ENCODE results near the gene SMYD4. TPM values are rescaled to one million over a fixed set of nuclear protein-coding genes. Genes with fewer than 3 reads are reported as not detected.
"Not testable (repeated sequence)": the region's sequence is repeated elsewhere in the genome, so short reads cannot be mapped to it uniquely, and the experiment has no call there.

The SMYD4 gene
- total RNA-seq, 2 donors from 2014 or later = 13.6 to 14.7 TPM

- WGBS = 65% methylated on average over 12 of the region's 12 CpGs
- Histone ChIP-seq H3K27ac (peak overlapping the region; percentile 59 to 73), H3K36me3 (peaks cover 0 to 11% of the 10 kb centered on the region in 2 donors)
- H3K27me3 ChIP-seq (replicated peaks; ENCODE audit: insufficient read depth); H3K4me1 ChIP-seq (replicated peaks); H3K9me3 ChIP-seq; H3K4me3 ChIP-seq; intact Hi-C loops (cut with DNase I); DNase-seq (ENCODE audit: low spot score): not testable (repeated sequence)
- peak; percentile 6 for TF ChIP-seq POLR2AphosphoS5 (IDR thresholded peaks at IDR 0.05)
These were observed 56.6 kb downstream of the SMYD4 start for GRCh38 chr17:1773000-1773695.

GRCh38 chr17:1769822-1770477 is 59.8 kb downstream of the SMYD4 start:
- Histone ChIP-seq H3K4me3 (no peak overlapping the region), H3K9me3 (no peaks in the 10 kb centered on the region), H3K36me3 (no peaks in the 10 kb centered on the region), H3K27me3 (replicated peaks; ENCODE audit: insufficient read depth) (no peaks in the 10 kb centered on the region), H3K27ac (peak overlapping the region; percentile 66 to 73), H3K4me1 (replicated peaks) (no peaks in the 10 kb centered on the region)
- TF ChIP-seq POLR2AphosphoS5 (IDR thresholded peaks at IDR 0.05) (peak; percentile 88), POLR2A (IDR thresholded peaks at IDR 0.05) (no peak)
- peak; percentile 86 for DNase-seq (ENCODE audit: low spot score)
- intact Hi-C loops (cut with DNase I) = no loop called here
- 37% methylated on average over 21 of the region's 21 CpGs for WGBS

- H3K27me3 ChIP-seq (replicated peaks; ENCODE audit: insufficient read depth) = no peaks in the 10 kb centered on the region
- H3K4me1 ChIP-seq (replicated peaks) = no peaks in the 10 kb centered on the region
- no peaks in the 10 kb centered on the region for H3K36me3 ChIP-seq
- intact Hi-C loops (cut with DNase I) = no loop called here
- no peak for DNase-seq (ENCODE audit: low spot score)
- TF ChIP-seq CTCF (IDR thresholded peaks at IDR 0.05) = no peak
- TF ChIP-seq POLR2A (IDR thresholded peaks at IDR 0.05) = no peak
- no peak for TF ChIP-seq POLR2AphosphoS5 (IDR thresholded peaks at IDR 0.05)
- no peak overlapping the region for H3K4me3 ChIP-seq
- H3K9me3 ChIP-seq = no peaks in the 10 kb centered on the region
- peak overlapping the region; percentile 59 to 82 for H3K27ac ChIP-seq
- 89% methylated on average over 12 of the region's 12 CpGs for WGBS
These were observed 62.3 kb downstream of the SMYD4 start for GRCh38 chr17:1767358-1767757.

GRCh38 chr17:1766382-1767135 is 63.1 kb downstream of the SMYD4 start:
- DNase-seq (ENCODE audit: low spot score) = no peak
- no peaks in the 10 kb centered on the region for H3K36me3 ChIP-seq

GRCh38 chr17:1765576-1765975 is 64.1 kb downstream of the SMYD4 start:
- Histone ChIP-seq H3K27ac (peak overlapping the region; percentile 82 to 89), H3K4me1 (replicated peaks) (no peaks in the 10 kb centered on the region), H3K27me3 (replicated peaks; ENCODE audit: insufficient read depth) (no peaks in the 10 kb centered on the region), H3K36me3 (no peaks in the 10 kb centered on the region), H3K9me3 (no peaks in the 10 kb centered on the region), H3K4me3 (no peak overlapping the region)
- no peak for DNase-seq (ENCODE audit: low spot score)
- 93% methylated on average over 3 of the region's 3 CpGs for WGBS
- intact Hi-C loops (cut with DNase I) = no loop called here
- TF ChIP-seq POLR2A (IDR thresholded peaks at IDR 0.05) (no peak), CTCF (IDR thresholded peaks at IDR 0.05) (no peak), POLR2AphosphoS5 (IDR thresholded peaks at IDR 0.05) (no peak)

More at GRCh38 chr17:1766382-1767135, 63.1 kb downstream of the SMYD4 start:
- Histone ChIP-seq H3K9me3 (no peaks in the 10 kb centered on the region), H3K4me1 (replicated peaks) (no peaks in the 10 kb centered on the region), H3K4me3 (no peak overlapping the region), H3K27me3 (replicated peaks; ENCODE audit: insufficient read depth) (no peaks in the 10 kb centered on the region), H3K27ac (peak overlapping the region; percentile 59 to 82)
- intact Hi-C loops (cut with DNase I) = no loop called here
- 72% methylated on average over 21 of the region's 21 CpGs for WGBS
- TF ChIP-seq CTCF (IDR thresholded peaks at IDR 0.05) (no peak), POLR2AphosphoS5 (IDR thresholded peaks at IDR 0.05) (peak; percentile 7), POLR2A (IDR thresholded peaks at IDR 0.05) (no peak)

- H3K36me3 ChIP-seq; intact Hi-C loops (cut with DNase I); H3K4me1 ChIP-seq (replicated peaks); H3K4me3 ChIP-seq; DNase-seq (ENCODE audit: low spot score); H3K9me3 ChIP-seq; H3K27me3 ChIP-seq (replicated peaks; ENCODE audit: insufficient read depth): not testable (repeated sequence)
- peak overlapping the region; percentile 82 to 89 for H3K27ac ChIP-seq
- WGBS = 80% methylated on average over 7 of the region's 7 CpGs
These were observed 65.0 kb downstream of the SMYD4 start for GRCh38 chr17:1764705-1765104.

All from prostate gland (tissue), 2 donors.